NCI-H2227 (cell line): ENCODE data around the gene RCOR1.
"Not testable (repeated sequence)": the region's sequence is repeated elsewhere in the genome, so short reads cannot be mapped to it uniquely, and the experiment has no call there.

Experiments
- DNase-seq: peaks from one replicate; lab custom pipeline; 2025; ENCODE audit not compliant: unreplicated experiment; lab: John Stamatoyannopoulos, UW

The RCOR1 gene

GRCh38 chr14:102746634-102747438, 154.4 kb downstream of the RCOR1 start:
- DNase-seq = no peak

- no peak for DNase-seq
Measured at GRCh38 chr14:102748806-102749205, 156.4 kb downstream of the RCOR1 start.

DNA sequence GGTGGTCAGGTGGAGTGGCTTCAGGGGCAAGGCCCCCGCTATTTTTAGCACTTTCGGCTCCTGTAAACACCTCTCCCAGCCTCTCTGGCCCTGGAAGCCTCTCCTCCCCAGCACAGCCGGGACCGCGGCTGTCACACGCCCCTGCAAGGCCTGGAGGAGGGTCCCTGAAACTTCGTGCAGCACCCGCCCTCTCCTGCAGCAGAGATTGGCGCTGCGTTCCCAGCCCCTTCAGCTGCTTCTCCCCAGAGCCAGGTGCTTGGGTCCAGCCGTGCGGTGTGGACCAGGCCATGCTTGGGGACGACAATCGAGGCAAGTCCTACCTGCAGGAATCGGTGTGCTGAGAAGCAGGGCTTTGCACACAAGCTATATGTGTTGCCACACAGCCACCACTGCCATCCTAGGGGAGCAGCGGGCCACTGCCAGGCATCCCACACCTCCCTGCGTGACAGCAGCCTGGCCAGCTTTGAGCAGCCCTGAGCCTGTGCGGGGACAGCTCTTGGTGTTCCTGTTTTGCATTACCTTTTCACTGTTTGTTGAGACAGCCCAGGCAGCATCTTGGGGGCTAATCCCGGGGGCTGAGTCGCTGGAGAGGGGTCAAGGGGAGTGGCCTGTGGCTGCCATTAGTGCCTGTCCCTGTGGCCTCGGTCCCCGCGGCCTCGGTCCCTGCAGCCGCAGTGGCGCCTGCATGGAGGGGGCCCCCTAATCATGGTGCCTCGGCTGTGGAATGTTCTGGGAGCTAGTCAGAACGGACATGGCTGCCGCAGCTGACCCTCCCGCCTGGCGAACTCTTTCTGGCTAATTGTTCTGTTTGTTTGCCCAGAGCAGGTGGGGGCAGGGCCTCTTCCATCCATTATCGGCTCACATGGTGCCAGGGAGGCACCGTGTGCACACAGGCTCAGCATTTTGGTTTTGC, 157.2 kb downstream of the RCOR1 start:
- peak; percentile 54 for DNase-seq

GRCh38 chr14:102750376-102750775, 157.9 kb downstream of the RCOR1 start:
- DNase-seq = no peak

DNA sequence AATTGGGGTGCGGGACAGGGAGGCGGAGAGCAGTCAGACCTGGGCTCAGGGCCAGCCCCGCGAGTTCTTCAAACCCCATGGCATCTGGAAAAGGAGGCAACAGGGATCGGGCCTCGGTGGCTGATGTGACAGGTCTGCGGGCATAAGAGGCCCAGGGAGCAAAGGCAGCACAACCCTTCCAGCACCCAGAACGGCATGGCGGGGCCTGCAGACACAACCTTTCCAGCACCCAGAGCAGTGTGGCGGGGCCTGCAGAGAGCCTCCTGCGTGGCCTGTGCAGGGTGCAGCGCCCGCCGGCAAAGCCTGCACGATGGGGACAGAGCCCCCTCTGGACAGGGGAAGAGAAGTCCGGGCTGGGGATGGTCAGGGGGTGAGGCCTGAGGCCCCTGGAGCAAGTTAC, 158.6 kb downstream of the RCOR1 start:
- no peak for DNase-seq

- no peak for DNase-seq
Measured at GRCh38 chr14:102752239-102752847, 159.9 kb downstream of the RCOR1 start.

- no peak for DNase-seq
Measured at GRCh38 chr14:102754370-102755262, 162.2 kb downstream of the RCOR1 start.

DNA sequence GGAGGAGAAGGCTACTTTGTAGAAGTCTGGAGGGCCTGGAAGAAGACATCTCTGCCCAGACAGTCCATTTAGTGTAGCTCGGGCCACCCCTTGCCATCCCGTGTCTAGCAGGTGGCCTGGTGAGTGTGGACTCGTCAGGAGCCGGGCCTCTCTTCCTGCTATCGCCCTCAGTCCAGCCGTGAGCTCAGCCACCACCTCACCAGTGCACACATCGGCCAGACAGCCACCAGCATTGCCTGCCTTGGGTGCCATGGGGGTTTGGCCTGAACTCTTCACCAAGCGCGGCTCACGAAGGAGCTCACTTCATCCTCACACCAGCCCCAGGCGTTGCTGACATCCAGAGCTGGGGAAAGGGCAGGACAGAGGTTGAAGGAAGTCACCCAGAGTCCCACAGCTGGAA, 165.2 kb downstream of the RCOR1 start:
- DNase-seq = no peak

GRCh38 chr14:102758087-102758486, 165.6 kb downstream of the RCOR1 start:
- DNase-seq = no peak

DNA sequence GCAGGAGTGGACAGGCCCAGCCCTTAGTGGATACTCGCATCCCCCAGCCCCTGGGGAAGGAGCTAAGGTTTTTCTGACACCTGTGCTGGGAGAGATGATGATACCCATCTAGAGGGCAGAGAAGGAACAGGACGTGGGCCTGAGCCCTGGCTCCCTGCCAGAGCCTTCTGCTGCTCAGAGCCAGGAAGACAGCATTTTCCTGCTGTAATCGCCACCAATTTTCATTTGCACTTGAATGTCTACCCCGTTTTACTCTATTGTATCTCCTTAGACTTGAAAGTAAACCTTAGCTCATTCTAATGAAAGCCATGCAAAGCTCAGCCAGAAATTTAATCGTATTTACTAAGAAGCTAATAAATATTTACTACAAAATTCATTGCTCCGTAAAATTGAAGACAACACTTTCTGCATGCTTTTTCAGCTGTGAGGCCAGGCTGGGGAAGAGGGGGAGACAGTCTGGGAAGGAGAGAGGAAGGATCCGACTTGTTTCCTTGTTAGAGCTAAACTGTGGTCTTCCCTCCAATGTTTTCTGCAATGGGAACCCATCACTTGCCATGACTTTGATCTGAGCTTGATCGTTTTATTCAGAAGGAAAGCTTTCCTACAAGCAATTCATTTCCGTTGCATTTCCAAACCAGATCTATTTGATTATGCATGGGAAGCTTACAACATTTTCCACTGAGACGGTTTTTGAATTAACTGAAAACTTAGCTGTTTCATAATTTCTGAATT, 167.2 kb downstream of the RCOR1 start:
- DNase-seq = peak; percentile 71

- no peak for DNase-seq
Measured at GRCh38 chr14:102760496-102761193, 168.2 kb downstream of the RCOR1 start.

- no peak for DNase-seq
Measured at GRCh38 chr14:102761206-102761605, 168.8 kb downstream of the RCOR1 start.

- DNase-seq = no peak
Measured at GRCh38 chr14:102764220-102764671, 171.8 kb downstream of the RCOR1 start.

DNA sequence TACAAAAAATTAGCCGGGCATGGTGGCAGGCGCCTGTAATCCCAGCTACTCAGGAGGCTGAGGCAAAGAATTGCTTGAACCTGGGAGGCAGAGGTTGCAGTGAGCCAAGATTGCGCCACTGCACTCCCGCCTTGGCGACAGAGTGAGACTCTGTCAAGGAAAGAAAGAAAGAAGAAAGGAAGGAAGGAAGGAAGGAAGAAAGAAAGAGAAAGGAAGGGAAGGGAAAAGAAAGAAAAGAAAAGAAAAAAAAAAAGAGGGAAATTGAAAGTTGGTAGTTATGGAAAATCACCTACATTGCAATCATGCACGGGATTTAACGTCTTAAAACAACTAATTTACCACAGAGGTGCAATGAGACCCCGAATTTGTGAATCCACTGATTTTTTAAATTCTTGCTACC, 173.3 kb downstream of the RCOR1 start:
- DNase-seq = not testable (repeated sequence)

DNA sequence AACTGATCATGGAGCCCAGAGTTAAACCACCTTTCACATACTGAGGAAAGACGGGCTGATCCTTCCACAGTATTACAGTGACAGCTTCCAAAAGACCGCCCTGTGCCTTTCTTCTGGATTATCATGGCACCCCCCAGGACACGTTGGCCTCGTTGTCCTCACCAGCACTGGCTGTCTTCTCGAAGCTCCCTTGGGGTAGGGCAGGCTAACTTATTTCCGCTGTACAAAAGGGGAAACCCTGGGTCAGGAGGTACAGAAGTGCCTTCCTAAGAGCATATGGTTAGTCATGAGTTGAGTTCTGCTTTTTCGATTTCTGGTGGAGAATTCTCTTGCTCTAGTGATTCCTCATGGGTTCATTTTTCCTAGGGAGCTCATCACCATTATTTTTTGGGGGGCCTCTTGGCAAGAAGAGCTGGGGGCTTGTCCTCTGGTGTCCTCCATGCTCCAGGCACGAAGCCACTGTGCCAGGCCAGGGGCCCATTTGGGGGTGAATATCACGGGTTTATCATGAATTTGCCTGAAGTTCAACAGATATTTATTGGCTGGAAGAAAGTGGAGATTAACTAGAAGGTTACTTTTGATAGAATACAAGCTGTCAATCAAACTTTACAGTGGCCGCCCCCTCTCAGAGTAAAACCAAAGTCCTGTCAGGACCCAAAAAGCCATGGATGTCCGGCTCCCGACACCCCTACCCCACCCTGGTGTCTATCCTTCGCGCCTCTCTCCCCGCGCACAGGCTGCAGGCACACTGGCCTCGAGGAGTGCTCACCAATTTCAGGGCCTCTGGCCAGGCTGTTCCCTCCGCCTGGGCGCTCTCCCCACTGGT, 176.0 kb downstream of the RCOR1 start:
- DNase-seq = no peak

DNA sequence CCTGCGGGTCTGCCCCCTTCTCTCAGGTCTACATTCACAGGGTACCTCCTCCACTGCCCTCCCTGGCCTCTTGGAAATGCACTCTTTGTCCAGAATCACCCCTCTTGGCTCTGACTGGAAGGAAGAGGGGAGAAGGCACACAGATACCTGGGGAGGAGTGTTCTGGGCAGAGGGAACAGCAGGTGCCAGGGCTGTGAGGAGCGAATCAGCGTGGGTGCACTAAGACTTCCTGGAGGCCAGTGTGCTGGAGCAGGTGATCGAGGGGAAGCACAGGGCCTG, 176.5 kb downstream of the RCOR1 start:
- no peak for DNase-seq

- no peak for DNase-seq
Measured at GRCh38 chr14:102770147-102771123, 178.0 kb downstream of the RCOR1 start.
